GM10266 (cell line): ENCODE results near the gene NAPB.

Source experiments
- DNase-seq: peaks from one replicate; pipeline ENCODE4 v3.0.0; 2012; ENCODE audit errors: extremely low spot score
- TF ChIP-seq, protein P1 (sequence below): IDR thresholded peaks from 2 replicates; pipeline ENCODE4 v1.5.1; 2012; ENCODE audit warnings: mild to moderate bottlenecking, low read depth; ENCODE audit not compliant: control insufficient read depth, insufficient read depth; ENCODE audit errors: missing control alignments

NAPB gene

GRCh38 chr20:23393996-23394775, 27.1 kb downstream of the NAPB start:
- DNase-seq, result no peak
- TF ChIP-seq, protein P1, sequence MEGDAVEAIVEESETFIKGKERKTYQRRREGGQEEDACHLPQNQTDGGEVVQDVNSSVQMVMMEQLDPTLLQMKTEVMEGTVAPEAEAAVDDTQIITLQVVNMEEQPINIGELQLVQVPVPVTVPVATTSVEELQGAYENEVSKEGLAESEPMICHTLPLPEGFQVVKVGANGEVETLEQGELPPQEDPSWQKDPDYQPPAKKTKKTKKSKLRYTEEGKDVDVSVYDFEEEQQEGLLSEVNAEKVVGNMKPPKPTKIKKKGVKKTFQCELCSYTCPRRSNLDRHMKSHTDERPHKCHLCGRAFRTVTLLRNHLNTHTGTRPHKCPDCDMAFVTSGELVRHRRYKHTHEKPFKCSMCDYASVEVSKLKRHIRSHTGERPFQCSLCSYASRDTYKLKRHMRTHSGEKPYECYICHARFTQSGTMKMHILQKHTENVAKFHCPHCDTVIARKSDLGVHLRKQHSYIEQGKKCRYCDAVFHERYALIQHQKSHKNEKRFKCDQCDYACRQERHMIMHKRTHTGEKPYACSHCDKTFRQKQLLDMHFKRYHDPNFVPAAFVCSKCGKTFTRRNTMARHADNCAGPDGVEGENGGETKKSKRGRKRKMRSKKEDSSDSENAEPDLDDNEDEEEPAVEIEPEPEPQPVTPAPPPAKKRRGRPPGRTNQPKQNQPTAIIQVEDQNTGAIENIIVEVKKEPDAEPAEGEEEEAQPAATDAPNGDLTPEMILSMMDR, result no peak

- TF ChIP-seq, protein P1, result no peak
- DNase-seq, result no peak
These were observed 29.5 kb downstream of the NAPB start for GRCh38 chr20:23391707-23392310.

- TF ChIP-seq, protein P1, result no peak
- no peak for DNase-seq
These were observed 31.1 kb downstream of the NAPB start for GRCh38 chr20:23390091-23390774.

- DNase-seq, result no peak
These were observed 34.2 kb downstream of the NAPB start for GRCh38 chr20:23387118-23387443.

GRCh38 chr20:23386304-23387117, 34.8 kb downstream of the NAPB start:
- TF ChIP-seq, protein P1, result no peak

More at GRCh38 chr20:23387118-23387443, 34.2 kb downstream of the NAPB start:
- TF ChIP-seq, protein P1, result no peak

DNA sequence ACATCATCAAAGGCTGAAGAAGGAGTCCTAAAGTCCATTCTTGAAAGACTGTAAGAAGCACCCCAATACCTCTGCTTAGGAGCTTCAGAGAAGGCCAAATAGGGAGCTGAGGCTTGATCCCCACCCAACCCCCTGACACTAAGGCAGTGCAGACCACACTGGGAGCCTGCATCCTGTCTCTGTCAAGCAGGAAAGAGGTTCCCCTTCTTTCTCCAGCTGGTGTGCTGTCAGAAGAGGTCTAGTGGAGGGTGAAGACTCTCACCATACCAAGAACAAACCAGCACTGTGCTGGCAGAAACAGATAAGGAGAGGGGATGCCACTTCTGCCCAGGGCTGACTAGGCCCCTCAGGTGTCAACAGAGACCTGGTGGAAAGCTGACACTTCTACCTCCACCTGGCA, 39.4 kb downstream of the NAPB start:
- TF ChIP-seq, protein P1, result no peak
- no peak for DNase-seq

More at GRCh38 chr20:23386304-23387117, 34.8 kb downstream of the NAPB start:
- DNase-seq, result no peak
